ENCODE results near the gene DHRS9. TPM values are rescaled to one million over a fixed set of nuclear protein-coding genes. Genes with fewer than 3 reads are reported as not detected.

DHRS9 gene
- total and polyA plus RNA-seq, 2 of the 4 experiments (the other 2 are of a cell fraction) = not detected

- BruUV-seq (replicated peaks) = no TSS peak
- dilution Hi-C loops (cut with HindIII; ENCODE audit: low sequenced_read_pairs, unreplicated experiment) (no loop called here), intact Hi-C loops (cut with micrococcal nuclease) (loop anchor here (10.0 kb wide), 1 partner anchor 265 kb away; no protein-coding TSS in a partner anchor), in situ Hi-C loops (cut with MboI; ENCODE audit: low sequenced_read_pairs) (no loop called here)
- H2BK120ac ChIP-seq (ENCODE audit: low read depth, low read length) = no peak overlapping the region
- no peak overlapping the region for H4K8ac ChIP-seq (ENCODE audit: low read depth in 2 of 2, low read length in 2 of 2)
- H2AFZ ChIP-seq (replicated peaks; ENCODE audit: low read length, poor library complexity) = no peak overlapping the region
- ATAC-seq (ENCODE audit: low read depth) (no peak), DNase-seq (no peak)
- H3K4me3 ChIP-seq (ENCODE audit: insufficient read depth, low read depth, low read length) = no peak overlapping the region
- no peak overlapping the region for H3K4ac ChIP-seq (ENCODE audit: low read depth, low read length)
- H3K18ac ChIP-seq (ENCODE audit: low read depth, low read length) = no peak overlapping the region
- no peak overlapping the region for H2BK20ac ChIP-seq (ENCODE audit: low read depth, low read length)
- no peak overlapping the region for H3K56ac ChIP-seq (ENCODE audit: extremely low read depth, insufficient read depth, low read length)
- CTCF ChIA-PET = no interaction called here
- no peaks in the 10 kb centered on the region for H3K36me3 ChIP-seq (ENCODE audit: control insufficient read depth, insufficient read depth, low read length)
- no peaks in the 10 kb centered on the region for H3K79me1 ChIP-seq (ENCODE audit: low read depth in 1 of 2, low read length in 2 of 2)
- no peaks in the 10 kb centered on the region for H3K9me1 ChIP-seq (ENCODE audit: insufficient read depth, low read length)
- no peak overlapping the region for H3K9ac ChIP-seq (ENCODE audit: low read depth, low read length)
- H4K5ac ChIP-seq (ENCODE audit: low read depth, low read length) = no peak overlapping the region
- H3K4me1 ChIP-seq (ENCODE audit: control insufficient read depth, insufficient read depth, low read length) = no peaks in the 10 kb centered on the region
- no peak overlapping the region for H3K4me2 ChIP-seq (ENCODE audit: low read depth, low read length)
- H4K20me1 ChIP-seq (ENCODE audit: insufficient read depth, low read length) = no peaks in the 10 kb centered on the region
- no peaks in the 10 kb centered on the region for H3K9me3 ChIP-seq (ENCODE audit: control insufficient read depth, insufficient read depth, low read length)
- H2BK15ac ChIP-seq (ENCODE audit: low read depth, low read length) = no peak overlapping the region
- H4K91ac ChIP-seq (ENCODE audit: insufficient read depth, low read depth, low read length) = no peak overlapping the region
- H2BK5ac ChIP-seq (ENCODE audit: low read depth, low read length, poor library complexity, severe bottlenecking) = no peak overlapping the region
- H3K14ac ChIP-seq (replicated peaks; ENCODE audit: low read depth, low read length) = no peak overlapping the region
- H3K27ac ChIP-seq (ENCODE audit: insufficient read depth, low read length) = no peak overlapping the region
- H3K27me3 ChIP-seq (ENCODE audit: control insufficient read depth, insufficient read depth, low read length) = no peaks in the 10 kb centered on the region
- no peak overlapping the region for H3K23ac ChIP-seq (ENCODE audit: low read depth, low read length)
- no CpG with 5 or more reads among the region's 4 CpGs for WGBS, 2 experiments (ENCODE audit: extremely low coverage in 2 of 2, insufficient read length in 1 of 2)
- TF ChIP-seq NFE2L2 (IDR thresholded peaks at IDR 0.05; ENCODE audit: low read depth, low read length) = no peak
- TF ChIP-seq CTCF (conservative IDR thresholded peaks at IDR 0.05; ENCODE audit: low read depth, low read length) = no peak
- no peak for TF ChIP-seq CHD1 (IDR thresholded peaks at IDR 0.05; ENCODE audit: low read depth, low read length)
- TF ChIP-seq RFX5 (IDR thresholded peaks at IDR 0.05; ENCODE audit: low read depth, low read length) = no peak
- TF ChIP-seq USF2 (IDR thresholded peaks at IDR 0.05; ENCODE audit: low read depth, low read length) = no peak
- TF ChIP-seq MXI1 (IDR thresholded peaks at IDR 0.05; ENCODE audit: borderline replicate concordance, low read depth, low read length) = no peak
- TF ChIP-seq RCOR1 (IDR thresholded peaks at IDR 0.05; ENCODE audit: insufficient replicate concordance, low read length) = no peak
- no peak for TF ChIP-seq RAD21 (IDR thresholded peaks at IDR 0.05; ENCODE audit: low read length)
- TF ChIP-seq CEBPB (IDR thresholded peaks at IDR 0.05; ENCODE audit: low read depth, low read length) = no peak
- H2AK9ac ChIP-seq (replicated peaks; ENCODE audit: low read depth, low read length, poor library complexity) = no peak overlapping the region
- no peak overlapping the region for H2AK5ac ChIP-seq (ENCODE audit: low read depth, low read length)
- POLR2A ChIA-PET (ENCODE audit: unreplicated experiment) = no interaction called here
Measured at GRCh38 chr2:169119851-169120250, 50.5 kb downstream of the DHRS9 start.
